CD4-positive, alpha-beta memory T cell (primary cell): Measurements from ENCODE around the gene SPATA21. TPM values are rescaled to one million over a fixed set of nuclear protein-coding genes. Genes with fewer than 3 reads are reported as not detected.

Experiments
- CTCF ChIA-PET: fragments of 350-600 bp; sonication (Branson Sonifier 250); formaldehyde crosslinking; loops from one replicate; lab custom pipeline; 2021; ENCODE audit warnings: inconsistent platforms; ENCODE audit not compliant: partially characterized antibody; lab: Charles Lee
- POLR2A ChIA-PET: fragments of 350-600 bp; sonication (Branson Sonifier 250); formaldehyde crosslinking; loops from one replicate; lab custom pipeline; 2021; ENCODE audit not compliant: partially characterized antibody; lab: Charles Lee
- DNase-seq, 5 donors: peaks; one replicate each; pipeline versions ENCODE4 v3.0.0 to v3.0.0-alpha.2; 2020 to 2022; ENCODE audit warnings: mixed read lengths in 1 of 5
- H3K27ac ChIP-seq: one replicate; pipeline ENCODE4 v1.7.0; 2013; ENCODE audit warnings: low read depth, low read length
- H3K27me3 ChIP-seq: 2 replicates; pipeline ENCODE4 v1.7.0; 2013; ENCODE audit warnings: mild to moderate bottlenecking, low read length, moderate library complexity; ENCODE audit not compliant: insufficient read depth
- H3K36me3 ChIP-seq: 2 replicates; pipeline ENCODE4 v1.7.0; 2013; ENCODE audit warnings: mild to moderate bottlenecking, low read length, moderate library complexity; ENCODE audit not compliant: insufficient read depth
- H3K4me1 ChIP-seq: 2 replicates; pipeline ENCODE4 v1.7.0; 2013; ENCODE audit warnings: mild to moderate bottlenecking, low read length, moderate library complexity; ENCODE audit not compliant: insufficient read depth
- H3K4me3 ChIP-seq, 2 donors: one replicate each; pipeline ENCODE4 v1.7.0; 2013; ENCODE audit warnings: low read length in 2 of 2, mild to moderate bottlenecking in 1 of 2
- H3K9me3 ChIP-seq, 2 donors: one replicate each; pipeline ENCODE4 v1.7.0; 2013; ENCODE audit warnings: low read length in 2 of 2, control low read depth in 1 of 2; ENCODE audit not compliant: control insufficient read depth in 1 of 2
- H3K27ac Mint-ChIP-seq, 7 donors: one replicate each; pipeline ENCODE4 v1.8.0; 2020 to 2021; ENCODE audit warnings: mixed read lengths in 7 of 7, mild to moderate bottlenecking in 6 of 7, inconsistent platforms in 3 of 7, moderate library complexity in 3 of 7
- H3K27me3 Mint-ChIP-seq, 2 donors: one replicate each; pipeline ENCODE4 v1.8.0; 2020 to 2021; ENCODE audit warnings: mixed read lengths in 2 of 2
- H3K36me3 Mint-ChIP-seq, 2 donors: one replicate each; pipeline ENCODE4 v1.8.0; 2020 to 2021; ENCODE audit warnings: mixed read lengths in 2 of 2, inconsistent platforms in 1 of 2, mild to moderate bottlenecking in 1 of 2
- H3K4me1 Mint-ChIP-seq, 4 donors: one replicate each; pipeline ENCODE4 v1.8.0; 2020 to 2021; ENCODE audit warnings: mixed read lengths in 4 of 4, mild to moderate bottlenecking in 1 of 4
- H3K4me3 Mint-ChIP-seq, 8 donors: one replicate each; pipeline ENCODE4 v1.8.0; 2020 to 2021; ENCODE audit warnings: mixed read lengths in 8 of 8, mild to moderate bottlenecking in 7 of 8, moderate library complexity in 6 of 8, inconsistent platforms in 3 of 8
- H3K9me3 Mint-ChIP-seq, 8 donors: one replicate each; pipeline ENCODE4 v1.8.0; 2020 to 2021; ENCODE audit warnings: mixed read lengths in 8 of 8, mild to moderate bottlenecking in 5 of 8, inconsistent platforms in 3 of 8, moderate library complexity in 1 of 8
- intact Hi-C: fragments of 100-400 bp; cut with micrococcal nuclease; formaldehyde crosslinking; loops from one replicate; pipeline ENCODE4 v1.15.1; 2023
- polyA plus RNA-seq, 2 donors: library from polyadenylated mRNA; unstranded; fragments of 300-500 nt; fragmentation: Illumina TruSeq; gene quantifications; one replicate each; pipeline ENCODE4 v1.2.3, GENCODE V29; 2021
- total RNA-seq, 2 experiments: library from RNA; stranded (reverse); gene quantifications; one replicate each; pipeline ENCODE4 v1.2.3, GENCODE V29; 2021

SPATA21 gene
- total and polyA plus RNA-seq, 4 experiments from 2014 or later, result not detected

DNA sequence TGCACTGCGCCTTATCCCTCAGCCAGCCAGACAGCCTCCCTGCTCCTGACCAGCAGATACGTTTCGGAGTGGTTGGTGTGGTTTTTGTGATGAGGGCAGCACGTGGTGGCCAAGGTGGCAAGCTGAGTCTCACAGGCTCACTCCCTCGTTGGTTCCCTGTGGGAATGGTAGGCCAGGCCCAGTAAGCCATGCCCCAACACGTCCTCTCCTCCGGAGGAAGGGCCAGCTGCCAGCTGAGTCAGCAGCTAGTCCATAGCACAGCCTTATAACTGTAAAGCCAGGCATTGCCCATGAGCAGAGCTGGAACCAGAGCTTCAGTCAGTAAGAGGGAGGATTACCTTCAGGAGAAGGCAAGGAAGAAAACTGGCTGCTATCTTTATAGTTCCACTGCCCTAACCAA lies 40.6 kb downstream of the SPATA21 start:
- peaks cover 12 to 23% (median 16%) of the 10 kb centered on the region in 4 donors for H3K4me1 Mint-ChIP-seq
- Histone ChIP-seq H3K4me1 (peaks cover 10% of the 10 kb centered on the region), H3K36me3 (peaks cover 60% of the 10 kb centered on the region), H3K9me3 (no peaks in the 10 kb centered on the region), H3K27ac (no peak overlapping the region), H3K27me3 (no peaks in the 10 kb centered on the region), H3K4me3 (no peak overlapping the region)
- no peaks in the 10 kb centered on the region for H3K27me3 Mint-ChIP-seq
- no peak overlapping the region for H3K4me3 Mint-ChIP-seq
- ChIA-PET CTCF (no interaction called here), POLR2A (interaction anchor here (1.2 kb wide), 1 partner anchor 24 kb away, joined by 3 read pairs; no protein-coding TSS in a partner anchor)
- intact Hi-C loops, result no loop called here
- H3K36me3 Mint-ChIP-seq, result peaks cover 25 to 61% of the 10 kb centered on the region in 2 donors
- DNase-seq, result no peak
- H3K9me3 Mint-ChIP-seq, result no peaks in the 10 kb centered on the region
- H3K27ac Mint-ChIP-seq, result peak overlapping the region in 5 of 7 donors; percentile 35 to 67 (median 53)

DNA sequence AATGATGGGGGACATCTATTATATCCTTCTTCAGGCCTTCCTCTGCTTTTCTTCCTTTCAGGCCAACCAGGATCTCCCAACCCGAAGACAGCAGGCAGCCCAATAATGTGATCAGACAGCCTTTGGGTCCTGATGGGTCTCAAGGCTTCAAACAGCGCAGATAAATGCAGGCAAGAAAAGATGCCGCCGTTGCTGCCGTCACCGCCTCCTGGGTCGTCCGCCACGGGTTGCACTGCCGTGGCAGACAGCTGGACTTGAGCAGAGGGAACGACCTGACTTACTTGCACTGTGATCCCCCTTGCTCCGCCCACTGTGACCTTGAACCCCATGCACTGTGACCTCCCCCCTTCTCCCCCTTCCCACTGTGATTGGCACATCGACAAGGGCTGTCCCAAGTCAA lies 42.2 kb downstream of the SPATA21 start:
- Histone ChIP-seq H3K36me3 (peaks cover 60% of the 10 kb centered on the region), H3K9me3 (no peaks in the 10 kb centered on the region), H3K27me3 (no peaks in the 10 kb centered on the region), H3K4me1 (peaks cover 26% of the 10 kb centered on the region), H3K4me3 (no peak overlapping the region), H3K27ac (no peak overlapping the region)
- CTCF ChIA-PET, result interaction anchor here (1.1 kb wide), 1 partner anchor 14 kb away, joined by 3 read pairs; no protein-coding TSS in a partner anchor
- peaks cover 26 to 39% (median 29%) of the 10 kb centered on the region in 4 donors for H3K4me1 Mint-ChIP-seq
- POLR2A ChIA-PET, result no interaction called here
- intact Hi-C loops, result no loop called here
- DNase-seq, result no peak
- no peaks in the 10 kb centered on the region for H3K9me3 Mint-ChIP-seq
- no peak overlapping the region for H3K27ac Mint-ChIP-seq
- H3K36me3 Mint-ChIP-seq, result peaks cover 25 to 66% of the 10 kb centered on the region in 2 donors
- no peak overlapping the region for H3K4me3 Mint-ChIP-seq
- H3K27me3 Mint-ChIP-seq, result no peaks in the 10 kb centered on the region

- Histone ChIP-seq H3K9me3 (no peaks in the 10 kb centered on the region), H3K36me3 (peaks cover 60% of the 10 kb centered on the region), H3K4me1 (peaks cover 32% of the 10 kb centered on the region), H3K4me3 (no peak overlapping the region), H3K27ac (no peak overlapping the region), H3K27me3 (no peaks in the 10 kb centered on the region)
- Mint-ChIP-seq H3K27ac (peak overlapping the region in 1 of 7 donors; percentile 12), H3K36me3 (peaks cover 22 to 61% of the 10 kb centered on the region in 2 donors), H3K27me3 (no peaks in the 10 kb centered on the region), H3K4me1 (peaks cover 27 to 45% (median 32%) of the 10 kb centered on the region in 4 donors), H3K4me3 (no peak overlapping the region), H3K9me3 (no peaks in the 10 kb centered on the region)
- ChIA-PET CTCF (no interaction called here), POLR2A (no interaction called here)
- intact Hi-C loops, result no loop called here
- DNase-seq, result no peak
Observed at GRCh38 chr1:16393570-16394521, 43.4 kb downstream of the SPATA21 start.

DNA sequence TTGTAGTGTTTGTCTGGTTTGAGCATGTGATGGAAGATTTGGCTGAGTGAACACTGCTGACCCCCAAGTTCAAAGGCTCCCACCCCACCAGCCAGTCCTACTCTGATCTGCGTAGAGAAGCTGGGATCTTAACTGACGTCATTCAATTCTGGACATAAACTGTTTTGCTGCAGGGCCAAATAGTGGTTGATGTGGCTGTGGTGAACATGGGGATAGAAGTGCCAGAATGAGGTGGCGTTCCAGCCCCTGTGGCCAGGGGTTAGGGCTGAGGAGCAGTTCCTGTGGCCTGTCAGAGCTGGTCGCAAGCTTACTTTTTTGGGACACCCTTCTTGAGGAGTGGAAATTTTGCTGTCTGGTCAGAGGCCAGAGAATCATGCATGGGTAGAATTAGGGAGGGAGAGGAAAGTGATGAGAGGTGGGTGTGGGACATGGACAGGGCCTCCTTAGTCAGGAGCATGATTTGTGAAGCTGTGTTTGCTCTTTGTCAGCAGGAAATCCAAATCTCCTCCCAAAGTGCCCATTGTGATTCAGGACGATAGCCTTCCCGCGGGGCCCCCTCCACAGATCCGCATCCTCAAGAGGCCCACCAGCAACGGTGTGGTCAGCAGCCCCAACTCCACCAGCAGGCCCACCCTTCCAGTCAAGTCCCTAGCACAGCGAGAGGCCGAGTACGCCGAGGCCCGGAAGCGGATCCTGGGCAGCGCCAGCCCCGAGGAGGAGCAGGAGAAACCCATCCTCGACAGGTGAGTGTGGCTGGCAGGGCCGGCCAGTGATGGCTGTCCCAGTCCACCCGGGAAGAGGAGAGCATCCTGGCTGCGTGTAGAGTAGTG lies 44.3 kb downstream of the SPATA21 start:
- H3K27ac ChIP-seq, result no peak overlapping the region
- Mint-ChIP-seq H3K27ac (peak overlapping the region in 6 of 7 donors; percentile 48 to 91 (median 72)), H3K27me3 (no peaks in the 10 kb centered on the region), H3K9me3 (no peaks in the 10 kb centered on the region), H3K4me3 (no peak overlapping the region), H3K36me3 (peaks cover 22 to 56% of the 10 kb centered on the region in 2 donors), H3K4me1 (peaks cover 29 to 45% (median 33%) of the 10 kb centered on the region in 4 donors)
- H3K9me3 ChIP-seq, result no peaks in the 10 kb centered on the region
- CTCF ChIA-PET, result no interaction called here
- intact Hi-C loops, result no loop called here
- H3K27me3 ChIP-seq, result no peaks in the 10 kb centered on the region
- peaks cover 34% of the 10 kb centered on the region for H3K4me1 ChIP-seq
- H3K4me3 ChIP-seq, result no peak overlapping the region
- peaks cover 57% of the 10 kb centered on the region for H3K36me3 ChIP-seq
- no peak for DNase-seq
- POLR2A ChIA-PET, result no interaction called here

DNA sequence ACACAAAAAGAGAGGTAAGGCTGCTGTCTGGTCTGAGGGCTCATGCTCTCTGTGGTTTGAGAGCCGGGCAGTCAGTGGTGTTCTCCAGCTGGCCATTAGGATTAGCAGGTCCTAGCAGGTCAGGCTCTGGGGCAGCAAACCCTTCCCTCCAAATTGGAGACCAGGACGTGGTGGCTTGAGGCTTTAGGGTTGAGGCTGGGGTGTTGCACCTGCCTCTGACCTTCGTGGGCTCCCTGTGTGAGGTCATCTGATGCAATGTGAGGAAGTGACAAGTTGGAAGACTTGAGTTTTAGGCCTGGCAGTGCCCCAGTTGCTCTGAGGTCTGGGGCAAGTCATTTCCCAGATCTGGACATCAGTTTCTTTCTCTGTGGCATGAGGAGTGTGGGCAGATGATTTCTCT lies 45.8 kb downstream of the SPATA21 start:
- Mint-ChIP-seq H3K9me3 (no peaks in the 10 kb centered on the region), H3K4me3 (no peak overlapping the region), H3K4me1 (peaks cover 39 to 58% (median 45%) of the 10 kb centered on the region in 4 donors), H3K27me3 (no peaks in the 10 kb centered on the region), H3K36me3 (peaks cover 22 to 48% of the 10 kb centered on the region in 2 donors), H3K27ac (peak overlapping the region; percentile 24 to 73 (median 69))
- Histone ChIP-seq H3K4me1 (peaks cover 50% of the 10 kb centered on the region), H3K9me3 (no peaks in the 10 kb centered on the region), H3K27ac (peak overlapping the region; percentile 41), H3K36me3 (peaks cover 48% of the 10 kb centered on the region), H3K27me3 (no peaks in the 10 kb centered on the region), H3K4me3 (no peak overlapping the region)
- ChIA-PET CTCF (no interaction called here), POLR2A (no interaction called here)
- intact Hi-C loops, result no loop called here
- no peak for DNase-seq

DNA sequence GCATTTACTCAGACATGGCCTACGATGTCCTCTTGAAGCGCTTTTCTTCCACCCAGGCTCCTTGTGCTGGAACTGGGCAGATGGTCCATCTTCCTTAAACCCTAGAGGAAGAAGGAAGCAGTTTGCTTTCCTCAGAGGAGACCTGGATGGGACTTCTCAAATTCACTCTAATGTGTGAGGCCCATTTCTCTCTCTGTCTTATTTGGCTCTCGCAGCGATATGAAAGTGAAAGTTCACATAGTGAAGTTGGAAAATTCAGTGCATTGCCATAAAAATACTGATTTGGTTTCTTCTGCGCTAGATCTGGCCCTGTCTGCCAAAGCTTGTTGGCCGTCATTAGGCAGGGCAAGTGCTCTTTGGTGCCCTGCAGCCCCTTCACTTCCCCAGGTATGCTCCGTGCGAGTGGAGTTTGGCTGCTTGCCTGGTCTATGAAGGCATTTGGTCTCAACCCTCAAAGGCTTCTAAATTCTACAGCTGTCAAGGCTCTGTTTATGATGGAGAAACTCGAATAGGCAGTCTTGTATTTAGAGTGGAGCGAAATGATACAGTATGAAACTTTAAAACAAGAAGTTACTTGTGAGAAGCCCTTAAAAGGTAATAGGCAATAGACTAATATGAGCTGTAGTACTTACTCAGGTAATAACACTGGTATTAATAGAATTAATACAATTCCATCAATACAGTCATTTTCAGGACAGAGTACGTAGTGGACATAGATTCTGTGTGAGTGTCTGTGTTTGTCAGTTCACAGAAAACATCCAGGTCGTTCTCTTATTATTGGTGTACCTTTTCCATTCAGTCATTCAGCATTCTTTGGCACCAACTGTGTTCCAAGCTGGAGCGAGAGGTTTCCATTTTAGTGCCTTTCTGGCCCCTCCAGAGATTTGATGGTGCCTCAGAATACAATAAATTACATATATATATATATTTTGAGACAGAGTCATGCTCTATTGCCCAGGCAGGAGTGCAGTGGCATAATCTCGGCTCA lies 49.7 kb downstream of the SPATA21 start:
- intact Hi-C loops, result loop anchor here (2.0 kb wide), 1 partner anchor 21 kb away; the partner anchor contains the start of gene SZRD1
- Histone ChIP-seq H3K36me3 (peaks cover 9% of the 10 kb centered on the region), H3K27ac (peak overlapping the region; percentile 58), H3K4me3 (peak overlapping the region in 1 of 2 donors; percentile 55), H3K4me1 (peaks cover 79% of the 10 kb centered on the region), H3K9me3 (no peaks in the 10 kb centered on the region), H3K27me3 (no peaks in the 10 kb centered on the region)
- H3K36me3 Mint-ChIP-seq, result peaks cover 6 to 22% of the 10 kb centered on the region in 2 donors
- CTCF ChIA-PET, result interaction anchor here (0.7 to 1.8 kb wide), 2 partner anchors 9 to 53 kb away, joined by 4 read pairs; partner anchors contain the start of gene NECAP2
- peak overlapping the region; percentile 8 to 95 (median 84) for H3K27ac Mint-ChIP-seq
- POLR2A ChIA-PET, result interaction anchor here (1.2 to 3.2 kb wide), 5 partner anchors 16 to 53 kb away, joined by 4 to 19 read pairs (median 12); partner anchors contain the start of genes FBXO42 and NECAP2
- DNase-seq, result peak in 1 of 5 donors; percentile 17
- H3K27me3 Mint-ChIP-seq, result no peaks in the 10 kb centered on the region
- H3K4me1 Mint-ChIP-seq, result peaks cover 52 to 80% (median 68%) of the 10 kb centered on the region in 4 donors
- H3K4me3 Mint-ChIP-seq, result peak overlapping the region; percentile 68 to 88 (median 81)
- H3K9me3 Mint-ChIP-seq, result no peaks in the 10 kb centered on the region
